Upper lobe of left lung (tissue), 6 donors: ENCODE results near the gene DUSP2. TPM values are rescaled to one million over a fixed set of nuclear protein-coding genes. Genes with fewer than 3 reads are reported as not detected.
A peak's percentile ranks its signal among the peaks of the same experiment; 100 is the strongest.

Experiments used
- ATAC-seq, 2 donors: fragments of 200-7000 bp; cut with Tn5 transposase; one replicate each; pipeline ENCODE4 v1.9.1; 2022; ENCODE audit warnings: mild to moderate bottlenecking in 2 of 2, moderate library complexity in 2 of 2; ENCODE audit not compliant: low FRiP score in 2 of 2
- DNase-seq, 2 donors: peaks; one replicate each; pipeline ENCODE4 v3.0.0-alpha.2; 2019 to 2020
- H3K27ac ChIP-seq, 4 donors: fragments of 200-600 bp; sonication (generic); one replicate each; pipeline ENCODE4 v1.5.1; 2016 to 2019
- H3K27me3 ChIP-seq, 4 donors: fragments of 200-600 bp; sonication (generic); one replicate each; pipeline ENCODE4 v1.5.1; 2017 to 2019
- H3K36me3 ChIP-seq, 4 donors: fragments of 200-600 bp; sonication (generic); one replicate each; pipeline ENCODE4 v1.5.1; 2016 to 2019
- H3K4me1 ChIP-seq, 4 donors: fragments of 200-600 bp; sonication (generic); one replicate each; pipeline ENCODE4 v1.5.1; 2018 to 2019
- H3K4me3 ChIP-seq, 4 donors: fragments of 200-600 bp; sonication (generic); one replicate each; pipeline ENCODE4 v1.5.1; 2017 to 2019; ENCODE audit warnings: mild to moderate bottlenecking in 2 of 4, moderate library complexity in 1 of 4
- H3K9me3 ChIP-seq, 4 donors: fragments of 200-600 bp; sonication (generic); one replicate each; pipeline ENCODE4 v1.5.1; 2018 to 2019
- CTCF ChIP-seq, 6 experiments: fragments of 450-650 bp in 4 of 6; fragments of 200-600 bp in 2 of 6; sonication (generic) in 2 of 6; IDR thresholded peaks; one replicate each; pipeline ENCODE4 v1.5.1; 2016 to 2019; ENCODE audit warnings: antibody characterized with exemption in 6 of 6
- EP300 ChIP-seq, 4 donors: sonication (generic); formaldehyde crosslinking; IDR thresholded peaks; one replicate each; pipeline ENCODE4 v1.5.1; 2017; ENCODE audit warnings: antibody characterized with exemption in 4 of 4, control low read depth in 2 of 4
- POLR2A ChIP-seq, 4 donors: fragments of 450-650 bp; IDR thresholded peaks; one replicate each; pipeline ENCODE4 v1.5.1; 2016 to 2017; ENCODE audit warnings: antibody characterized with exemption in 4 of 4, mild to moderate bottlenecking in 2 of 4
- POLR2AphosphoS5 ChIP-seq, 2 donors: sonication (generic); formaldehyde crosslinking; IDR thresholded peaks; one replicate each; pipeline ENCODE4 v1.5.1; 2017; ENCODE audit warnings: antibody characterized with exemption in 2 of 2
- WGBS, 2 donors: methylation state at CpG; one replicate each; pipeline ENCODE4 v1.1.5; 2017 to 2018; 5-methylcytosine and 5-hydroxymethylcytosine counted together
- total RNA-seq, 6 donors: library from RNA; depleted of rRNA in 4 of 6; stranded (reverse); fragments of >200 nt in 4 of 6; gene quantifications; one replicate each; pipeline versions ENCODE4 v1.1.0 to v1.2.1, GENCODE V29; 2016 to 2021
- donor health status: DM: no; HTN: no; CAD: no; lungs with moderate emphysema.
- donor health status: DM: no; HTN: yes; CAD: no; lungs with severe emphysema.

Gene DUSP2
- total RNA-seq, 6 donors from 2014 or later: 6.9 to 21.0 (median 12.5) TPM

DNA sequence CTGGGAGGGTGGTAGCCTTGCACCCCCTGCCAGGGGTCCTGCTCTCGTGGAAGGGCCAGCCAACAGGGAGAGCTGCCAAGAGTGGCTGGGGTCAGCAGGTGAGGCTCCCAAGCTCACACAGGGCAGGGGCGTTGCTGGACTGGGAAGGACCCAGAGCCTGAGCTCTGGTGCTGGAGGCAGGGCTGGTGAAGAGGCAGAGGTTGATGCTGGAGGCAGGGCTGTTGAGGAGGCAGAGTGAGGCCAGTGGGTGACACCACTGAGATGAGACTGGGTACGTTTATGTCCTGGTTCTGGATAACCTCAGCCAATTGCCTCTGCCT, 35.9 kb downstream of the DUSP2 start:
- peak overlapping the region in 1 of 4 donors; percentile 9 for H3K27ac ChIP-seq
- DNase-seq: no peak

DNA sequence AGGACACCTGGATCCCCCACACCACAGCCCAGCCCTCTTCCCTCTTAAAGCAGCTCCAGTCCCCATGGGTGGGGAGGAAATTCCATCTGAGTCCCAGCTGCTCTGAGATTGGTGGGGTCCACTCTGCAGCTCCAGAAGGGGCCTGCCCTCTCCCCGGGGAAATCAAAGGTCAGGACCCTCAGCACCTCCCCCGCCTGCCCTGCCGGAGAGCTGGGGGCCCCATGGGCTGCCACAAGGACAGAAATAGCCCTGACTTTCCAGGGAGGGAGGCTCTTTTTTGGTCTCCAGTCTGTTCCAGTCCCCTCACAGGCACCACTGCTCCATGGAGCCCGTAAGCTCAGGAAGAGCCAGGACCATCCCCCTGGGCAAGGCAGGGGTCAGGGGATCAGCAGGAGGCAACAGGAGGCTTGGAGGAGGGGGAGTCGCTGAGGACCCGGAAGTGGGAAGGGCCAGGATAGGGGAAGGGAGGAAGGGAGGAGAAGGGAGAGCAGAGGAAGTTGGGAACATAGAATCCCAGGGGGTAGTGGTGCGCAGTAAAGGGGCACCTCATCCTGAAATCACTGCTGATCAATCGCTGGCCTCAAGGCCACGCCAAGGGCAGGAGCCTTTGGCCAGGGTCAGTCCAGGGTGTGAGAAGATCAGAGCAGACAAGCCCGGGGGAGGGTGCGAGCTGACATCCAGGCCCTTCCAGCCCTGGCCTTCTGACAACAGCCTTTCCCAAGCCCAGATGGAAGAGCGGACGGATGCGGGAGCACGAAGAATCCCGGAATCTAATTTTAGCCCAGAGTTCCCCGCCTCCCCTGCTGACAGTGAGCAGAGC, 36.5 kb downstream of the DUSP2 start:
- Histone ChIP-seq H3K9me3 (peaks cover 6 to 15% (median 7%) of the 10 kb centered on the region in 4 donors), H3K27ac (peak overlapping the region in 1 of 4 donors; percentile 9), H3K4me1 (peaks cover 0 to 2% (median 0%) of the 10 kb centered on the region in 4 donors), H3K4me3 (no peak overlapping the region), H3K27me3 (no peaks in the 10 kb centered on the region), H3K36me3 (no peaks in the 10 kb centered on the region)
- ATAC-seq (peak in 1 of 2 donors; percentile 34), DNase-seq (no peak)
- TF ChIP-seq POLR2AphosphoS5 (IDR thresholded peaks at IDR 0.05): no peak
- WGBS, 2 donors: 35 to 43% methylated on average over 7 to 11 of the region's 17 CpGs

More for the DNA sequence above, 35.9 kb downstream of the DUSP2 start:
- Histone ChIP-seq H3K36me3 (no peaks in the 10 kb centered on the region), H3K27me3 (no peaks in the 10 kb centered on the region), H3K4me3 (no peak overlapping the region), H3K9me3 (peaks cover 6 to 15% (median 7%) of the 10 kb centered on the region in 4 donors), H3K4me1 (peaks cover 0 to 2% (median 0%) of the 10 kb centered on the region in 4 donors)
- no peak for TF ChIP-seq POLR2A (IDR thresholded peaks at IDR 0.05)
- TF ChIP-seq POLR2AphosphoS5 (IDR thresholded peaks at IDR 0.05): no peak
- no peak for TF ChIP-seq EP300 (IDR thresholded peaks at IDR 0.05)
- no peak for TF ChIP-seq CTCF (IDR thresholded peaks at IDR 0.05)
- 57 to 88% methylated on average over 2 to 3 of the region's 3 CpGs for WGBS, 2 donors
- ATAC-seq: no peak

- Histone ChIP-seq H3K27me3 (no peaks in the 10 kb centered on the region), H3K36me3 (no peaks in the 10 kb centered on the region), H3K9me3 (peaks cover 6 to 15% (median 7%) of the 10 kb centered on the region in 4 donors), H3K4me1 (peaks cover 0 to 2% (median 0%) of the 10 kb centered on the region in 4 donors), H3K27ac (no peak overlapping the region), H3K4me3 (no peak overlapping the region)
- WGBS, 2 donors: 53 to 64% methylated on average over 2 to 4 of the region's 5 CpGs
- TF ChIP-seq CTCF (IDR thresholded peaks at IDR 0.05) (no peak), POLR2A (IDR thresholded peaks at IDR 0.05) (no peak), POLR2AphosphoS5 (IDR thresholded peaks at IDR 0.05) (no peak)
- ATAC-seq (no peak), DNase-seq (no peak)
These were observed 37.1 kb downstream of the DUSP2 start for GRCh38 chr2:96108151-96108540.

DNA sequence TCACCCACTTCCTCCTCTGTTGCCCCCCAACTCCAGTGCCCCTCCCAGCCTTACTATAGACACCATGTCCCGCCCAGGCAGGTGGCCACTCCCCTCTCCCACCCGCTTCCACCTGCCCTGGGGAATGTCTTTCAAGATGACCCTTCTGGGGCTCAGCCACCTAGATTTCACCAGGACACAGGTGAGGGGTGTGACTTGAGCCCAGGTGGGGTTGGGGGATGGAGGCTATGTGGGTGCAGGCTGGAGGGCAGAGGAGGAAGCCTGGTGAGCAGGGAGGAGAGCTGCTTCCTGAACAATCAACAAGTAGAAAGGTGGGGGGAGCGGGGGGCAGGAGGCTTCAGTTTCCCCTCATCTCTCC, 37.6 kb downstream of the DUSP2 start:
- Histone ChIP-seq H3K27me3 (no peaks in the 10 kb centered on the region), H3K27ac (no peak overlapping the region), H3K4me3 (no peak overlapping the region), H3K4me1 (peaks cover 0 to 2% (median 0%) of the 10 kb centered on the region in 4 donors), H3K9me3 (peaks cover 6 to 15% (median 7%) of the 10 kb centered on the region in 4 donors), H3K36me3 (no peaks in the 10 kb centered on the region)
- TF ChIP-seq CTCF (IDR thresholded peaks at IDR 0.05) (no peak), EP300 (IDR thresholded peaks at IDR 0.05) (no peak), POLR2A (IDR thresholded peaks at IDR 0.05) (no peak), POLR2AphosphoS5 (IDR thresholded peaks at IDR 0.05) (no peak)
- no peak for ATAC-seq
- no peak for DNase-seq
- WGBS, 2 donors: 76 to 83% methylated on average over 3 of the region's 3 CpGs

DNA sequence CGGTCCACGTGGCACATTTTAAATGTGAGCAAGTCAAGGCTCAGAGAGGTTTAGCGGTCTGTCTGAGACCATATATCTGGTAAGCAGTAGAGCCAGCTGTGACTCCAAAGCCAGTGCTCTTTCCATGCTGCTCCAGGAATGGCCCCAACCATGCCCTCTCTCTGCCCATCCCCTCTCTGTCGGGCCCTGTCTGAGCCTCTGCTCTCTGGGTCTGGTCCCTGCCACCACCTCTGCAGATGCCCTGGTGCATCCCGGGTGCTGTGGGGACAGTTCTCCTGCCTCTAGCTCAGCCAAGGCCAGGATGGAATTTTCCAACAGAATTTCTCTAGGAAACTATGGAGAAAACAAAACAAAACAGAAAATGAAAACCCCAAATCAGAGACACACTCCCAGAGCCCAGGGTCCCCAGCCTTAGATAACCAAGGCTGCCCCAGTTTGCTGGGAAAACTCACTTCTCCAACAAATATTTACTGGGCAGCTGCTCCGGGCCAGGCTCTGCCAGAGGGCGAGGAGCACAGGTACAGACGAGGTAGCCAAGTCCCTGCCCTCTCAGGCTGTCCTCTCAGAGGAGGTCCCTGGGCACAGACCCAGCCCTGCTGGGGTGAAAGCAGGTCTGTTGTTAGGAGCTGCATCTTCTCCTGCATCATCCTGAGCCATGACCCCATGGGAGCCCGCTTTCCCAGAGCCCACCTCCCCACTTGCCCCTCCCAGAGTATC, 38.1 kb downstream of the DUSP2 start:
- peaks cover 6 to 15% (median 7%) of the 10 kb centered on the region in 4 donors for H3K9me3 ChIP-seq
- TF ChIP-seq POLR2AphosphoS5 (IDR thresholded peaks at IDR 0.05) (no peak), CTCF (IDR thresholded peaks at IDR 0.05) (no peak), POLR2A (IDR thresholded peaks at IDR 0.05) (no peak), EP300 (IDR thresholded peaks at IDR 0.05) (no peak)
- 73 to 80% methylated on average over 9 of the region's 9 CpGs for WGBS, 2 donors
- H3K27ac ChIP-seq: no peak overlapping the region
- DNase-seq: no peak
- H3K4me1 ChIP-seq: peaks cover 0 to 2% (median 0%) of the 10 kb centered on the region in 4 donors
- H3K36me3 ChIP-seq: no peaks in the 10 kb centered on the region
- H3K4me3 ChIP-seq: no peak overlapping the region
- H3K27me3 ChIP-seq: no peaks in the 10 kb centered on the region
- ATAC-seq: no peak
